ENCODE data around the gene RPL3. TPM values are rescaled to one million over a fixed set of nuclear protein-coding genes. Genes with fewer than 3 reads are reported as not detected.

Gene RPL3
- total RNA-seq, 1 experiment from 2014 or later = 2,830 TPM

- no peak overlapping the region for H3K9ac ChIP-seq (ENCODE audit: extremely low read depth, insufficient read length, low read length)
- Mint-ChIP-seq H3K36me3 (ENCODE audit: insufficient read depth in 1 of 3, low read depth in 3 of 3) (peaks cover 7 to 20% (median 13%) of the 10 kb centered on the region in 3 experiments; a peak in 6 of 7 replicates), H3K4me3 (no peak overlapping the region; a peak in 1 of 5 replicates), H3K27ac (peak overlapping the region in 1 of 3 experiments; percentile 18; a peak in 1 of 7 replicates), H3K27me3 (ENCODE audit: low read depth) (peaks cover 3% of the 10 kb centered on the region; the same call in 1 of the 2 replicates), H3K9me3 (peaks cover 2 to 6% of the 10 kb centered on the region in 2 experiments; a peak in 3 of 5 replicates), H3K4me1 (peaks cover 17 to 18% of the 10 kb centered on the region in 2 experiments)
- no peaks in the 10 kb centered on the region for H3K79me1 ChIP-seq (ENCODE audit: insufficient read depth, low read depth, low read length, poor library complexity, severe bottlenecking)
- no CpG with 5 or more reads among the region's 11 CpGs for WGBS (ENCODE audit: extremely low coverage, insufficient read length, low lambda C conversion rate)
- no peak overlapping the region for H4K5ac ChIP-seq (ENCODE audit: insufficient read length, low read depth, low read length)
- H3K9me3 ChIP-seq (ENCODE audit: control insufficient read depth, low read depth, low read length) = peaks cover 4% of the 10 kb centered on the region
- H2AK5ac ChIP-seq (ENCODE audit: insufficient read length, low read length) = no peak overlapping the region
- H3K4ac ChIP-seq (ENCODE audit: low read depth, low read length) = no peak overlapping the region
- no peak overlapping the region for H3K14ac ChIP-seq (ENCODE audit: insufficient read depth, low read length)
- H3K23ac ChIP-seq (ENCODE audit: insufficient read length, low read depth, low read length) = no peak overlapping the region
- H4K20me1 ChIP-seq (ENCODE audit: control insufficient read depth, insufficient read depth, insufficient read length) = no peaks in the 10 kb centered on the region
- TF ChIP-seq, protein P1, sequence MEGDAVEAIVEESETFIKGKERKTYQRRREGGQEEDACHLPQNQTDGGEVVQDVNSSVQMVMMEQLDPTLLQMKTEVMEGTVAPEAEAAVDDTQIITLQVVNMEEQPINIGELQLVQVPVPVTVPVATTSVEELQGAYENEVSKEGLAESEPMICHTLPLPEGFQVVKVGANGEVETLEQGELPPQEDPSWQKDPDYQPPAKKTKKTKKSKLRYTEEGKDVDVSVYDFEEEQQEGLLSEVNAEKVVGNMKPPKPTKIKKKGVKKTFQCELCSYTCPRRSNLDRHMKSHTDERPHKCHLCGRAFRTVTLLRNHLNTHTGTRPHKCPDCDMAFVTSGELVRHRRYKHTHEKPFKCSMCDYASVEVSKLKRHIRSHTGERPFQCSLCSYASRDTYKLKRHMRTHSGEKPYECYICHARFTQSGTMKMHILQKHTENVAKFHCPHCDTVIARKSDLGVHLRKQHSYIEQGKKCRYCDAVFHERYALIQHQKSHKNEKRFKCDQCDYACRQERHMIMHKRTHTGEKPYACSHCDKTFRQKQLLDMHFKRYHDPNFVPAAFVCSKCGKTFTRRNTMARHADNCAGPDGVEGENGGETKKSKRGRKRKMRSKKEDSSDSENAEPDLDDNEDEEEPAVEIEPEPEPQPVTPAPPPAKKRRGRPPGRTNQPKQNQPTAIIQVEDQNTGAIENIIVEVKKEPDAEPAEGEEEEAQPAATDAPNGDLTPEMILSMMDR (conservative IDR thresholded peaks at IDR 0.05) = no peak
- H2AFZ ChIP-seq (ENCODE audit: low read length) = no peak overlapping the region
- no peak overlapping the region for H2BK12ac ChIP-seq (ENCODE audit: insufficient read length, low read depth, low read length)
- H3K4me1 ChIP-seq (ENCODE audit: insufficient read depth, low read length) = no peaks in the 10 kb centered on the region
- H2BK120ac ChIP-seq (ENCODE audit: low read depth, low read length, poor library complexity, severe bottlenecking) = no peak overlapping the region
- no peak overlapping the region for H4K8ac ChIP-seq (replicated peaks; ENCODE audit: insufficient read length, low read depth, low read length)
- H3K4me2 ChIP-seq (ENCODE audit: insufficient read depth, insufficient read length, low read length) = no peak overlapping the region
- no peak overlapping the region for H3T11ph ChIP-seq (ENCODE audit: low read length)
- H2BK15ac ChIP-seq (ENCODE audit: low read depth, low read length) = no peak overlapping the region
- no peak for DNase-seq
- H2BK5ac ChIP-seq (ENCODE audit: insufficient read length, low read length) = no peak overlapping the region
- H2BK20ac ChIP-seq (ENCODE audit: low read depth, low read length, poor library complexity, severe bottlenecking) = no peak overlapping the region
- no peak overlapping the region for H3K27ac ChIP-seq (ENCODE audit: insufficient read length, low read depth, low read length)
- H3K23me2 ChIP-seq (ENCODE audit: insufficient read length, low read depth, low read length, poor library complexity, severe bottlenecking) = no peaks in the 10 kb centered on the region
- H4K91ac ChIP-seq (ENCODE audit: insufficient read length, low read depth, low read length) = no peak overlapping the region
- H3K56ac ChIP-seq (ENCODE audit: insufficient read length, low read depth, low read length) = no peak overlapping the region
- H3K79me2 ChIP-seq (ENCODE audit: insufficient read depth, low read length) = no peaks in the 10 kb centered on the region
- no peak overlapping the region for H3K18ac ChIP-seq (ENCODE audit: insufficient read length, low read depth, low read length)
- H3K27me3 ChIP-seq (ENCODE audit: insufficient read depth, low read length) = 0 out of 2 replicates have a peak, but pooled peaks cover 2% of the 10 kb centered on the region
Measured at GRCh38 chr22:39303358-39303757, 16.1 kb downstream of the RPL3 start.
